Hepatocyte (in vitro differentiated cells): ENCODE data around the gene DMBX1.

ENCODE experiments used
- CTCF ChIP-seq: fragments of 200-600 bp; sonication (generic); IDR thresholded peaks from 2 replicates; pipeline ENCODE4 v1.5.1; 2016; ENCODE audit warnings: antibody characterized with exemption, mild to moderate bottlenecking; ENCODE audit not compliant: poor library complexity
- EZH2phosphoT487 ChIP-seq: fragments of 200-600 bp; sonication (generic); IDR thresholded peaks from one replicate; pipeline ENCODE4 v1.6.1; 2018; ENCODE audit warnings: antibody characterized with exemption, mild to moderate bottlenecking, low read depth, moderate library complexity; ENCODE audit not compliant: unreplicated experiment, severe bottlenecking

GRCh38 chr1:46508757-46509156 lies 19.1 kb downstream of the DMBX1 start:
- TF ChIP-seq EZH2phosphoT487 (no peak), CTCF (no peak)
